Kidney (tissue), 14 donors: ENCODE data around the gene RALGPS1. TPM values are rescaled to one million over a fixed set of nuclear protein-coding genes. Genes with fewer than 3 reads are reported as not detected.

Experiments used
- DNase-seq, 5 donors: peaks; one replicate each; pipeline ENCODE4 v3.0.0-alpha.2; 2013 to 2020
- FAIRE-seq: peaks from 2 replicates; lab custom pipeline; 2012; peaks lifted over from hg19 to GRCh38; lab: Jason Lieb, UNC
- H3K27ac ChIP-seq, 2 donors: one replicate each; pipeline ENCODE4 v1.7.0; 2013; ENCODE audit warnings: low read depth in 2 of 2, low read length in 2 of 2, inconsistent platforms in 1 of 2
- H3K27me3 ChIP-seq: one replicate; pipeline ENCODE4 v1.7.1; 2013; ENCODE audit warnings: low read length, inconsistent platforms; ENCODE audit not compliant: control insufficient read depth, insufficient read depth
- H3K36me3 ChIP-seq, 3 donors: one replicate each; pipeline versions ENCODE4 v1.7.0 to v1.7.1; 2013; ENCODE audit warnings: low read length in 3 of 3, control low read depth in 1 of 3, inconsistent platforms in 1 of 3; ENCODE audit not compliant: insufficient read depth in 3 of 3, control insufficient read depth in 2 of 3
- H3K4me1 ChIP-seq, 3 donors: one replicate each; pipeline versions ENCODE4 v1.7.0 to v1.7.1; 2013; ENCODE audit warnings: low read length in 3 of 3, inconsistent platforms in 1 of 3, low read depth in 1 of 3; ENCODE audit not compliant: control insufficient read depth in 2 of 3, insufficient read depth in 2 of 3
- H3K4me3 ChIP-seq, 3 donors: one replicate each; pipeline versions ENCODE4 v1.7.0 to v1.8.1; 2013; ENCODE audit warnings: low read length in 3 of 3, control low read depth in 1 of 3, inconsistent platforms in 1 of 3
- H3K9ac ChIP-seq, 3 donors: one replicate each; pipeline versions ENCODE4 v1.7.0 to v1.7.1; 2013; ENCODE audit warnings: low read length in 3 of 3, control low read depth in 1 of 3, inconsistent platforms in 1 of 3
- H3K9me3 ChIP-seq, 3 donors: one replicate each; pipeline versions ENCODE4 v1.7.0 to v1.7.1; 2013; ENCODE audit warnings: low read length in 3 of 3, control low read depth in 1 of 3, inconsistent platforms in 1 of 3; ENCODE audit not compliant: control insufficient read depth in 2 of 3, insufficient read depth in 1 of 3
- intact Hi-C: fragments of 100-400 bp; cut with DNase I; formaldehyde crosslinking; loops from one replicate; pipeline ENCODE4 v1.11.1; 2022
- polyA plus RNA-seq: library from polyadenylated mRNA; stranded (reverse); fragments of 350-450 nt; fragmentation: Illumina TruSeq; extraction: RNeasy Lipid Tissue Mini Kit (QIAGEN cat#74804); gene quantifications from one replicate; pipeline ENCODE4 v1.2.3, GENCODE V29; 2014; ENCODE audit warnings: low read depth, low replicate concordance; ENCODE audit not compliant: insufficient read depth
- total RNA-seq: library from RNA; stranded (reverse); fragmentation: NEBNext Ultra II Directional; extraction: Animal tissue kit (Norgen Biotek cat#: 25700); gene quantifications from one replicate; pipeline ENCODE4 v1.2.1, GENCODE V29; 2021
- TF ChIP-seq, protein P1 (sequence below): IDR thresholded peaks from 3 replicates; pipeline ENCODE4 v1.5.1; 2012; ENCODE audit warnings: mild to moderate bottlenecking, moderate library complexity, borderline replicate concordance; ENCODE audit not compliant: insufficient read depth; ENCODE audit errors: extremely low read depth
- donor health status: control.
- donor health status: control.
- donor health status: control.
- donor health status: control.
- donor health status: control.
- donor health status: DM: yes; HTN: yes; CAD: no.
- donor health status: Normal renal cell carcinoma (clear cell type).

Gene RALGPS1
- total and polyA plus RNA-seq, 2 donors from 2014 or later = 9.4 to 25.2 TPM

DNA sequence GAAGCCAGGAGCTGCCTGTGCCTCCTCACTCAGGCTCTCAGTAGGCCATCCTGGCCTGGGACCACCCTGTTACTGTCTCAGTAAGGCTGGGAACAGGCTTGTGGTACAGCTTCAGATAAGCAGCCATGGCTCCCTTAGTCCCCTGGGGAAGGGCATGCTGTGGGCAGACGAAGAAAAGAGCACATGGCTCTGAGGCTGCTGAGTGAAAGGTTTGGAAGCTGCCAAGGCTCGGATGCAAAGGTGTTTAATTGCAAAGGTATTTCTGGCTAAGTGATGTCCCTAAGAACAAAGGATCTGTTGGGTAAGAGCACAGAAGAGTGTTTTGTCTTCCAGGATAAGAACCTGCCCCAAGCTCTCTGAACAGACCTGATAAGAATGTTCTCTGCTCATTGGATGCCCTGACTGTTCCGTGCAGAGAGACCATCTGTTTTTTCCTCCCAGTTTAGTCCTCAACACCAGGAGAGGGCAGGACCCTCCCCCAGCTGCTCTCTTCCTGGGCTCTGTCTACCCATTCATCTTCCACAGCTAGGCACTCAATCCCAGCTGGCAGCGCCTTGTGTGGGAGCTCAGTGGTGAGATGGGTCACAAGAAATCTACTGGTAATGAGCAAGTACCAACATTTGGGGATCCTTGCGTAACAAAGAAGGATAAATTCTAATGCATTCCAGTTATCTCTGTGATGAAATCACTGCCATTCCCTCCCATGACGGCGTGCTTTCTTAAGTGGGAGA, 190.2 kb downstream of the RALGPS1 start:
- intact Hi-C loops = no loop called here
- H3K27me3 ChIP-seq = no peaks in the 10 kb centered on the region
- no peak for DNase-seq
- no peak overlapping the region for H3K4me3 ChIP-seq
- FAIRE-seq = no peak
- TF ChIP-seq, protein P1, sequence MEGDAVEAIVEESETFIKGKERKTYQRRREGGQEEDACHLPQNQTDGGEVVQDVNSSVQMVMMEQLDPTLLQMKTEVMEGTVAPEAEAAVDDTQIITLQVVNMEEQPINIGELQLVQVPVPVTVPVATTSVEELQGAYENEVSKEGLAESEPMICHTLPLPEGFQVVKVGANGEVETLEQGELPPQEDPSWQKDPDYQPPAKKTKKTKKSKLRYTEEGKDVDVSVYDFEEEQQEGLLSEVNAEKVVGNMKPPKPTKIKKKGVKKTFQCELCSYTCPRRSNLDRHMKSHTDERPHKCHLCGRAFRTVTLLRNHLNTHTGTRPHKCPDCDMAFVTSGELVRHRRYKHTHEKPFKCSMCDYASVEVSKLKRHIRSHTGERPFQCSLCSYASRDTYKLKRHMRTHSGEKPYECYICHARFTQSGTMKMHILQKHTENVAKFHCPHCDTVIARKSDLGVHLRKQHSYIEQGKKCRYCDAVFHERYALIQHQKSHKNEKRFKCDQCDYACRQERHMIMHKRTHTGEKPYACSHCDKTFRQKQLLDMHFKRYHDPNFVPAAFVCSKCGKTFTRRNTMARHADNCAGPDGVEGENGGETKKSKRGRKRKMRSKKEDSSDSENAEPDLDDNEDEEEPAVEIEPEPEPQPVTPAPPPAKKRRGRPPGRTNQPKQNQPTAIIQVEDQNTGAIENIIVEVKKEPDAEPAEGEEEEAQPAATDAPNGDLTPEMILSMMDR = no peak
- H3K27ac ChIP-seq = no peak overlapping the region
- H3K4me1 ChIP-seq = peaks cover 0 to 5% (median 0%) of the 10 kb centered on the region in 3 donors
- no peaks in the 10 kb centered on the region for H3K36me3 ChIP-seq
- no peak overlapping the region for H3K9ac ChIP-seq
- H3K9me3 ChIP-seq = no peaks in the 10 kb centered on the region

- Histone ChIP-seq H3K36me3 (no peaks in the 10 kb centered on the region), H3K9me3 (no peaks in the 10 kb centered on the region), H3K4me1 (peaks cover 0 to 5% (median 0%) of the 10 kb centered on the region in 3 donors), H3K9ac (no peak overlapping the region), H3K27ac (no peak overlapping the region), H3K27me3 (no peaks in the 10 kb centered on the region), H3K4me3 (no peak overlapping the region)
- DNase-seq = no peak
- no peak for FAIRE-seq
- intact Hi-C loops = no loop called here
- TF ChIP-seq, protein P1 = no peak
These were observed 191.4 kb downstream of the RALGPS1 start for GRCh38 chr9:127105805-127106465.

DNA sequence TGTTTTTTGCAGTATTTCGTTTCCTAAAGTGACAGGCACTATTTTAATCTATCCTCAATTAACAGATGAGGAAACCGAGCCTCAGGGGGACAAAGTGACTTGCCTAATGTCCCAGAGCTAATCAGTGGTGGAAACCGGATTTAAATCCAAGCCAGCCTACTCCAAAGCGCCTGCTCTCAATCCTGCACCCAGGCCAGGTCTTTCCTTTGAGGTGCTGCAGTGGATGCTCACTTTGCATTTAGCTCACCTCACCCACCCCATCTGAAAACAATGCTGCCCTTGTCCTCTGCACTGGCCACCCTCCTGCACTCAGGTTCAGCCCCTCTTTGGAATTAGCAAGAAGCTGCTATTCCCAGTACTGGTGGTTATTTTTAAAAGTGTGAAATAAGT, 191.9 kb downstream of the RALGPS1 start:
- FAIRE-seq (no peak), DNase-seq (no peak)
- Histone ChIP-seq H3K4me1 (peaks cover 0 to 5% (median 0%) of the 10 kb centered on the region in 3 donors), H3K9ac (no peak overlapping the region), H3K27ac (no peak overlapping the region), H3K9me3 (no peaks in the 10 kb centered on the region), H3K4me3 (no peak overlapping the region), H3K36me3 (no peaks in the 10 kb centered on the region), H3K27me3 (no peaks in the 10 kb centered on the region)
- intact Hi-C loops = no loop called here
- TF ChIP-seq, protein P1 = no peak
